ENCODE results near the gene KLK15.

DNA sequence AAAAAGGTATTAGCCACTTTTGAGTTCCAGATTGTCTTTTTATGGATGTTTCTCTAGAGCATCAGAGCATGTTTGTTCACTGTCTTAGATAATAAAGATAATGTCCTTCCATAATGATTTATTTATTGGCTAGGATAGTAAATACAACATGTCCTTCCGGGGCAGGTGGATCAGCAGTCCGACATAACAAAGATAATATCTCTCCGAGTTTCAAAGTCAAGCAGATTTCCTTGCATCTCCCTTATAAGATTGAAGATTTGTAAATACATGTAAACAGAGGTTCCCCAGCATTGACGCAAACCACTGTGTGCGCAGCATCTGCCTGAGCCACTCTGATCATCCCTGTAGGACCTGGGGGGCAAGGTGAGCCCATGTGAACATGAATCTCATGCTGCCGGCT lies 8.8 kb upstream of the KLK15 start:
- TF ChIP-seq, protein P1, sequence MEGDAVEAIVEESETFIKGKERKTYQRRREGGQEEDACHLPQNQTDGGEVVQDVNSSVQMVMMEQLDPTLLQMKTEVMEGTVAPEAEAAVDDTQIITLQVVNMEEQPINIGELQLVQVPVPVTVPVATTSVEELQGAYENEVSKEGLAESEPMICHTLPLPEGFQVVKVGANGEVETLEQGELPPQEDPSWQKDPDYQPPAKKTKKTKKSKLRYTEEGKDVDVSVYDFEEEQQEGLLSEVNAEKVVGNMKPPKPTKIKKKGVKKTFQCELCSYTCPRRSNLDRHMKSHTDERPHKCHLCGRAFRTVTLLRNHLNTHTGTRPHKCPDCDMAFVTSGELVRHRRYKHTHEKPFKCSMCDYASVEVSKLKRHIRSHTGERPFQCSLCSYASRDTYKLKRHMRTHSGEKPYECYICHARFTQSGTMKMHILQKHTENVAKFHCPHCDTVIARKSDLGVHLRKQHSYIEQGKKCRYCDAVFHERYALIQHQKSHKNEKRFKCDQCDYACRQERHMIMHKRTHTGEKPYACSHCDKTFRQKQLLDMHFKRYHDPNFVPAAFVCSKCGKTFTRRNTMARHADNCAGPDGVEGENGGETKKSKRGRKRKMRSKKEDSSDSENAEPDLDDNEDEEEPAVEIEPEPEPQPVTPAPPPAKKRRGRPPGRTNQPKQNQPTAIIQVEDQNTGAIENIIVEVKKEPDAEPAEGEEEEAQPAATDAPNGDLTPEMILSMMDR (IDR thresholded peaks at IDR 0.05; ENCODE audit: insufficient read depth, low read depth, low read length) = no peak
- no peak for TF ChIP-seq EZH2 (IDR thresholded peaks at IDR 0.05; ENCODE audit: insufficient read depth, low read length)

Measured in astrocyte (in vitro differentiated cells and primary cell).